Vagina (tissue), 2 donors: ENCODE data around the gene BLOC1S5.

ENCODE experiments used
- POLR2AphosphoS5 ChIP-seq, 2 donors: sonication (generic); formaldehyde crosslinking; IDR thresholded peaks; one replicate each; pipeline ENCODE4 v1.9.0; 2017; ENCODE audit warnings: antibody characterized with exemption in 2 of 2, mild to moderate bottlenecking in 2 of 2, low read depth in 1 of 2; ENCODE audit not compliant: insufficient read depth in 1 of 2
- TF ChIP-seq, protein P1 (sequence below), 3 experiments: fragments of 450-650 bp in 2 of 3; fragments of 200-600 bp in 1 of 3; sonication (generic) in 1 of 3; IDR thresholded peaks; one replicate each; pipeline ENCODE4 v1.5.1; 2017 to 2019; ENCODE audit warnings: antibody characterized with exemption in 3 of 3, mild to moderate bottlenecking in 2 of 3, moderate library complexity in 2 of 3

DNA sequence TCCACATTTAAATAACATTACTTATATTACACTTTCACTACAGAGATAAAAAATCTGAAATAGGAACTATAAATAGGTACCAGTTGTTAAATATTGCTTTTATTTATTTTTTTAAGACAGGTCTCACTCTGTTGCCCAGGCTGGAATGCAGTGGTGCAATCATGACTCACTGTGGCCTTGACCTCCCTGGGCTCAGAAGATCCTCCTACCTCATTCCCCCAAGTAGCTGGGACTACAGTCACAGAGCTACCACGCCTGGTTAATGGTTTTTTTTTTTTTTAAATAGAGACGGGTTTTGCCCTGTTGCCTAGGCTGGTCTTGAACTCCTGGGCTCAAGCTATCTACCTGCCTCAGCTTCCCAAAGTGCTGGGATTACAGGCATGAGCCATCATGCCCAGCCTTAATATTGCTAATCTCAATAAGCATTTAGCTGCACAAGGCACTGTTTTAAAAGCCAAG is 20.9 kb upstream of the BLOC1S5 start:
- TF ChIP-seq, protein P1, sequence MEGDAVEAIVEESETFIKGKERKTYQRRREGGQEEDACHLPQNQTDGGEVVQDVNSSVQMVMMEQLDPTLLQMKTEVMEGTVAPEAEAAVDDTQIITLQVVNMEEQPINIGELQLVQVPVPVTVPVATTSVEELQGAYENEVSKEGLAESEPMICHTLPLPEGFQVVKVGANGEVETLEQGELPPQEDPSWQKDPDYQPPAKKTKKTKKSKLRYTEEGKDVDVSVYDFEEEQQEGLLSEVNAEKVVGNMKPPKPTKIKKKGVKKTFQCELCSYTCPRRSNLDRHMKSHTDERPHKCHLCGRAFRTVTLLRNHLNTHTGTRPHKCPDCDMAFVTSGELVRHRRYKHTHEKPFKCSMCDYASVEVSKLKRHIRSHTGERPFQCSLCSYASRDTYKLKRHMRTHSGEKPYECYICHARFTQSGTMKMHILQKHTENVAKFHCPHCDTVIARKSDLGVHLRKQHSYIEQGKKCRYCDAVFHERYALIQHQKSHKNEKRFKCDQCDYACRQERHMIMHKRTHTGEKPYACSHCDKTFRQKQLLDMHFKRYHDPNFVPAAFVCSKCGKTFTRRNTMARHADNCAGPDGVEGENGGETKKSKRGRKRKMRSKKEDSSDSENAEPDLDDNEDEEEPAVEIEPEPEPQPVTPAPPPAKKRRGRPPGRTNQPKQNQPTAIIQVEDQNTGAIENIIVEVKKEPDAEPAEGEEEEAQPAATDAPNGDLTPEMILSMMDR (IDR thresholded peaks at IDR 0.05): no peak
- TF ChIP-seq POLR2AphosphoS5 (IDR thresholded peaks at IDR 0.05; ENCODE audit: insufficient read depth in 1 of 2, low read depth in 1 of 2): no peak
